ENCODE measurements around the gene EGFL7.
"Not testable (repeated sequence)": the region's sequence is repeated elsewhere in the genome, so short reads cannot be mapped to it uniquely, and the experiment has no call there.

GRCh38 chr9:136704741-136705140, 42.0 kb downstream of the EGFL7 start:
- TF ChIP-seq CTCF (IDR thresholded peaks at IDR 0.05; ENCODE audit: low read depth, low read length, poor library complexity, severe bottlenecking); EZH2phosphoT487 (IDR thresholded peaks at IDR 0.05; ENCODE audit: borderline replicate concordance, low read length): not testable (repeated sequence)

Measured in DOHH2 (cell line).